ENCODE data around the gene MVK. TPM values are rescaled to one million over a fixed set of nuclear protein-coding genes. Genes with fewer than 3 reads are reported as not detected.

The MVK gene
- total RNA-seq, 1 experiment from 2014 or later: 13.8 TPM

DNA sequence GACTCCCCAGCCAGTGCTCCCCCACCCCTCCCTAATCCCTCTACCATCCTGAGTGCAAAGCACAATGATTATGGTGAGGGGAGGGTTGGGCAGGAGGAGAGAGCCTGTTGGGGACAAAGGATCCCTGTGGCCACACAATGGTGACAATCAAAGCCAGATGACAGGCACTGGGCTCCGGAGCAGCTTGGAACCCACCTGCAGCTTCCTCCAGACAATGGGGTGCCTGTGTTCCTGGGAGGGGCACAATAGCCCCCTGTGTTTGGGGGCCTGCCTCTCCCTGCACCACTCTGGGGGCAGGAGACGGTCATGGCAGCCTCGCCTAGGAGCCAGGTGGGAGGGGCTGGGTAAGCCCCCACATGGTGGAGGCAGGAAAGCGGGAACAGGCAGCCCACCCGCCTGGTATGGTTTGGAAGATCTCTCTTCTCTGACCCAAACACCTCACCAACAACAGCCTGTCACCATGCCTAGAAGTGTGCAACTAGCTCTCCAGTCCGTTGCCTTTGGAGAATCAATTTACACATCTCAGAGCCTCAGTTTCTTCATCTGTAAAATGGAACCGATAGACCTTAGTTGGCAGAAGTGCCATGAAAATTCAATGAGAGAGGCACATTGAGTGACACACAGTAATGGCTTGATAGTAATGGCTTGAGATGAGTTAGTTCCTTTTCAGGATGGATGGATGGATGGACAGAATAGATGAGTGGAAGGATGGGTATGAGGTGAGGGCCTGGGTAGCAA is 53.0 kb downstream of the MVK start:
- no peak for DNase-seq (ENCODE audit: low read depth)

DNA sequence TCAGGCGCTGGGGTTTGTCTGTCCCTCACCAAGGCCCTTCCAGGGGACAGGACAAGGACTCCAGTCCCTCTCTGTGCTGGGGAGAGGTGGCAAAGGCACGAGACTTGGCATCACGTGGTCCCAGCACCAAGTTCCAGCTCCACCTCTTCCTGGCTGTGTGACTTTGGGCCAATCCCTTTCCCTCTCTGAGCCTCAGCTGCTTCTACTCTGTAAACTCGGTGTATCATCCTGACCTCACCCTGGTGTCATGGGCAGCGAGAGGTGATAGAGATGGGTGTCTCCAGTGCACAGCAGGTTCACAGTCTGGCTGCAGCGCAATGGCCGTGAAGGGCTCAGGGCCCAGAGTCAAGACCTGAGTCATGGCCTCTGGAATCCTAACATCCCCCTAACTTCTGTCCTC is 54.0 kb downstream of the MVK start:
- DNase-seq (ENCODE audit: low read depth): no peak

DNA sequence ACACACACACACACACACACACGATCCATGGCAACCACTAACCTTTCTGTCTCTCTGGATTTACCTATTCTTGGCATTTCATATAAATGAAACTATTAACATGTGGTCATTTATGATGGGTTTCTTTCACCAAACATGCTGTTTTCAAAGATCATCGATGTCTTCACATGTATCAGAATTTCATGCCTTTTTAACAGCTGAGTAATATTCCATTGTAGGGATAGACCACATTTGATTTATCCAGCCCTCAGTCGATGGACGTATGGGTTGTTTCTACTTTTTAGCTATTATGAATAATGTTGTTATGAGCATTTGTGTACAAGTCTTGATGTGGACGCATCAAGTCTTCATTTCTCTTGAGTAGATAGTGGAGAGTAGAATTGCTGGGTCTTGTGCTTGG is 56.5 kb downstream of the MVK start:
- no peak for DNase-seq (ENCODE audit: low read depth)

DNA sequence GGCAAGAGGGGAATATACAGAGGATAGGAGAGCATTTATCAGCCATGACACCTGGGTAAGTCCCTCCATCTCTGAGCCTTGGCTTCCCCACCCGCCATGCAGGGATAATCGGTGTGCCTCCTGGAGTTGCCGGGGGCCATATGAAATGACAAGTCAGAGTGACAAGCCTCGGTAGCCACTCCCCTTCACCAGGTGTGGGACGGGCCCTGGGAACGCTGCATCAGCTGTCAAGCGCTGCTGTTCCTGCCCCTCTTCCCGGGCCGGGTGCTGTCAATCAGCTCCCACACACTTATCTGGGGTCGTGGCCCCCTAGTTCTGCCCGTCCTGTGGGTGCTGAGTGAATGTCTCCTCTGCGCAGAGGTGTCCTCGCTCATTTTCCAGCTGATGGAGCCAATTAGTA is 57.2 kb downstream of the MVK start:
- no peak for DNase-seq (ENCODE audit: low read depth)

DNA sequence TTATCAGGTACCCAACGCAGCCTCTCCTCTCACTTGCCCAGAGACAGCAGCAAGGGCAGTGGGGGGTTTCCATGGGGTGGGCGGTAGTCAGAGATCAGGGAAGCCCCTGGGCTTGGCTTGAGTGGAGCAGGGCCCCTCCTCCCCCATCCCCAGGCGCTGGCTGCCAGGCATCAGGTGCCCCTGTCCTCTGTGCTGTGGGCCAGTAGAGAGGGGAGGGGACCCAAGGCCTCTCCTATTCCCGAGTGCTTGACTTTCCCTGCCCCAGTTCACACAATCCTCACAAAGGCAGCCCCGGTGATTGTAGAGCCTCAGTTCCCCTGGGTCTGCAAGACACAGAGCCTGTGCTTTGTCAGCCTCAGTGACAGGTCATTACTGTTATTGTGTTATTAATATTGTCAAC is 57.7 kb downstream of the MVK start:
- no peak for DNase-seq (ENCODE audit: low read depth)

DNA sequence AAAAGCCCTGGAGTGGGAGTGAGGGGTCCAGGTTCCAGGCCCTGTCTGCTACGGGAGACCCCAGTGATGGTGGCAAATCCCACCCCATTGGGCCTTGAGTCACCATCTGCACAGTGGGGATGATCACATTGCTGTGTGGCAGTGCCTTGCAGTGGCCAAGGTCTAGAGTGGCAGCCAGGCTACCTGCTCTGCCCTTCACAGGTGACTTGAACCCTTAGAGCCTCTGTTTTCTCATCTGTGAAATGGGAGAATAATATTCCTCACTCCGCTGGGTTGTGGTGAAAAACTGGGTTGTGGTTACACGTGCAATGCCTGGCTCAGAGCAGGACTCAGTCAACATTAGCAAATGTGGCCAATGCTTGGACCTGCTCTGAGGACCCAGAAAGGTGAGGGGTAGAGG is 58.2 kb downstream of the MVK start:
- no peak for DNase-seq (ENCODE audit: low read depth)

DNA sequence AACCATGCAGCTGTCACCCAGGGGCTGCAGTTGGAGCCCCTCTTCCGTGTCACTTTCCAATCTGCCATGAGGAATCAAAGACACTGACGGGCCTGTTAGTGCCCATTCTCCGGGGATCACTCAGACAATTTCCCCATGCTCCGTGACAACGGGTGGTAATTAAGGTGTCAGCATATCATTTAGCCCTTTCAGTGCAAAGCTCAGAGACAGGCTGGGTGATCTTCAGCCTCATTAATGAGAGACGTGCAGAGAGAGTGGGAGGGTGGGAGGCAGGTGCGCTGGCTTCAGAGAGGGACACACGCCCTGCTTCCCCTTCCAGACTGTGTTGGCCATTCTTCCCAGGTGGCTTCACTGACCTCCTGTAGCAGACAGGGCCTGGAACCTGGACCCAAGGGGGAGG is 58.7 kb downstream of the MVK start:
- DNase-seq (ENCODE audit: low read depth): no peak

DNA sequence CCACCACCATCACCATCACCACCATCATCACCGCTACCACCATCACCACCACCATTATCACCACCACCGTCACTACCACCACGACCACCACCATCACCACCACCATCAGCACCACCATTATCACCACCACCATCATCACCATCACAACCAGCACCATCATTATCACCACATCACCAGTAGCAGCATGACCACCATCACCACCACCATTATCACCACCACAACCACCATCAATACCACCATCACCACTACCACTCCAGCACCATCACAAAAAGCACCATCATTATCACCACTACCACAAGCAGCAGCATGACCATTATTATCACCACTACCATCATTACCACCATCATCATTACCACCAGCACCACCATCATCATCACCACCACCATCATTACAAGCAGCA is 62.1 kb downstream of the MVK start:
- no peak for DNase-seq (ENCODE audit: low read depth)

DNA sequence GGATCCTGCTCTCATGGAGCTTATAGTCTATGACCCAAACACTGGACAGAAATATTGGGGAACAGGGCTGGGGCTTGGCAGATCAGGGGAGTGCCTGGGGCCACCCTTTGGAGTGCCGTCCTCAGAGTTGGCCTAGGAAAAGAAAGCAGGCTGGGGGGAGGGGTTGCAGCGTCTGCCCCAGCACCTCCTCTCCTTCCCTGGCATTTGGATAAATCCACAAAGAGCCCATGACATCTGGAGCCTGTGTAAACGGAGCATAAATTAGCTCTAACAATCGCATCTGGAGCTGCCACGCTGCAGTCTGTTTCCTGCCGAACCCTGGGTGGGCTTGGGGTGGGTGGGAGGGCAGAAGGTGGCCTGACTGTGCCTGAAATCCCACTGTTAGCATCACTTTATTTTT is 63.8 kb downstream of the MVK start:
- no peak for DNase-seq (ENCODE audit: low read depth)

DNA sequence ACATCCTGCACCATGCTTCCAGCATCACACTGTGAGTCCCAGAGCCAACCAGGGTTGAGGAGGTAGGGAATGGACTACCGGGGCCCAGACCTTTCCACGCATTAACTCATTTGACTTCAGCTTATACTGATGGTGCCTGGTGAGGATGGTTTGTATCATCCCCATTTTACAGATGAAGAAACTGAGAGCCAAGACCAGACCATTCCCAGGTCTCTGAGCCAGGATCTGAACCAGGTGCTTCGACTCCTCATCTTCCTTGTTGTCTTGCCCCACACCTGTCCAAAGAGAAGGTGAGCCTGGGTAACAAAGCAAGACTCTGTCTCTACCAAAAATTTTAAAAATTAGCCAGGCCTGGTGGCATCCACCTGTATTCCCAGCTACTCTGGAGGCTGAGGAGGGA is 64.4 kb downstream of the MVK start:
- DNase-seq (ENCODE audit: low read depth): no peak

DNA sequence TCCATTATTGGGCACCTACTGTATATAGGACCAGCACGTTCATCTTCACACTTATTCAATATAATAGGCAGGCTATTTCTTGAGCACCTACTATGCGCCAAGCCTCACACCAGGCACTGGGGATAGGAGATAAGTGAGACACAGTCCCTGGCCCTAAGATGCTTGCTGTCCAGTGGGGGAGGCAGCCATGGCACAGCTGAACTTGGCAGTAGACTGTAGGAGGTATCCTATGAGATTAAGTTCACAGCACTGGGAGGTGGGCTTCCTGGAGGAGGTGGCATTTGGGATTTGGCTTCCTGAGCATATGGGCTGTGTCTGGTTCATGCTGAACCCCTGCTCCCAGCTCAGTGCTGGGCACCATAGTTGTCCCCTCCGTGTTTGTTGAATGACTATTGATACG is 65.1 kb downstream of the MVK start:
- no peak for DNase-seq (ENCODE audit: low read depth)

DNA sequence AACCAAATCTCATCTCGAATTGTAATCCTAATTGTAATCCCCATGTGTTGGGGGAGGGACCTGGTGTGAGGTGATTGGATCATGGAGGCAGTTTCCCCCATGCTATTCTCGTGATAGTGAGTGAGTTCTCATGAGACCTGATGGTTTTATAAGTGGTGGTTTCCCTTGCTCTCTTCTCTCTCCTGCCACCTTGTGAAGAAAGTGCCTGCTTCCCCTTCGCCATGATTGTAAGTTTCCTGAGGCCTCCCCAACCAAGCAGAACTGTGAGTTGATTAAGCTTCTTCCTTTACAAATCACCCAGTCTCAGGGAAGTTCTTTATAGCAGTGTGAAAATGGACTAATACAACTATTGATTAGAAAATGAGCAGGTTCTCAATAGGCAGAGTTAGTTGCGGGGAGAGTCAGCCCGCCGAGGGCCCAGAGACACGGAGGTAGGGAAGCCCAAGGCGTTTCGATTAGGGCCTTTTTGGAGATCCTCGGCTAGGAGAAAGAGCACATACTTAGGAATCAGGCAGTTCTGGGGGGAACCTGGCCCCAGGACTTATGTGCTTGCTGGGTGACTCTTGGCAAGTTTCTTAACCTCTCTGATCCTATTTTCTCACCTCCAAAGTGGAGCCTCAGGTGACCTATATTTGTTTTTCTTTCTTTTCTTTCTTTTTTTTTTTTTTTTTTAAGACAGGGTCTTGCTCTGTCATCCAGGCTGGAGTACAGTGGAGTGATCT is 65.7 kb downstream of the MVK start:
- no peak for DNase-seq (ENCODE audit: low read depth)

DNA sequence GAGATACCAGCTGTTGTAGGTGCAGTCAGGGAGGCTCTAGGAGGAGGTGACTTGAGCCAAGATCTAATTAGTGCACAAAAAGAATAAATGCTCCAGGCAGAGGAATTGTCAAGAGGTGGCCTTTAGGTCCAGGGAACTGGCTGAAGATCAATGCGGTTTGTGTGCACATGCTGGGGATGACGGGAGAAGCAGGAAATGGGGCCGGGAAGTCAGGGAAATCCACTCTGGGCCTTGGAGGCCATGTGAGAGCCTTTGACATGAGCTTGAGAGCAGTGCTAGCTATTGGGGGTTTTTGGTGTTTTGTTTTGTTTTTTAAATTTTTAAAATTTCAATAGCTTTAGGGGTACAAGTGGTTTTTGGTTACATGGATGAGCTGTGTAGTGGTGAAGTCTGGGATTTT is 67.4 kb downstream of the MVK start:
- DNase-seq (ENCODE audit: low read depth): no peak

DNA sequence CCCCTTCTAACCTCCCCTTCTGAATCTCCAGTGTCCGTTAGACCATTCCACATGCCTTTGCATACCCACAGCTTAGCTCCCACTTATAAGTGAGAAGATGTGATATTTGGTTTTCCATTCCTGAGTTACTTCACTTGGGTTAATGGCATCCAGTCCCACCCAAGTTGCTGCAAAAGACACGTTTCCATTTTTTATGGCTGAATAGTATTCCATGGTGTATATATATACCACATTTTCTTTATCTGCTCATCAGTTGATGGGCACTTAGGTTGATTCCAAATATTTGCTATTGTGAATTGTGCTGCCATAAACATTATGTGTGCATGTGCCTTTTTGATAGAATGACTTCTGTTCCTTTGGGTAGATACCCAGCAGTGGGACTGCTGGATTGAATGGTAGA is 67.8 kb downstream of the MVK start:
- no peak for DNase-seq (ENCODE audit: low read depth)

DNA sequence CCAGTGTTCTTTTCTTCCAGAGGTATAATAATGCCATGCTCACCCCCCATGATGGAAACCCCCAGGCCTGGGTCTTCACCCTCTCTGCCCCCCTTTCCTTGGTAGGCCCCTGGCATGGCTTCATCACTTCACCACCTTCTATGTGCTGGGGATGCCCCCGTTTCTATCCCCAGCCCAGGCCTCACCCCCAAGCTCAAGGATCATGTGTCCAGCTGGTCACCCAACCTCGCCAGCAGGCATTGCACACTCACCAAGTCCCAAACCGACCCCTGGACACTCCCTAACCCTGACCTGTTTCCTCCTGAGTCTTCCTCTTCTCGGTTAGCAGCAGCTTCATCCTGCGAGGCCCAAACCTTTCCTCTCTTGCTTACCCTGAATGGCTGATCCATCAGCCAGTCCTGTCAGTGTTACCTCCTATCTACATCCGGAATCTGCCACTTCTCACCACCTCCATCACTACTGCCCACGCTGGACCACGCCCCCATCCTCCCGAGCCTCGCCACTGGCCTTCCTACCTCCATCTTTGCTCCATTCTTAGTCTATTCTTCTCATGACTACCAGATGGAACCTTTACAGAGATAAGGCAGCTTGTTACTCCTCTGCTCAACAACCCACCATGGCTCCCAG is 69.0 kb downstream of the MVK start:
- DNase-seq (ENCODE audit: low read depth): no peak

DNA sequence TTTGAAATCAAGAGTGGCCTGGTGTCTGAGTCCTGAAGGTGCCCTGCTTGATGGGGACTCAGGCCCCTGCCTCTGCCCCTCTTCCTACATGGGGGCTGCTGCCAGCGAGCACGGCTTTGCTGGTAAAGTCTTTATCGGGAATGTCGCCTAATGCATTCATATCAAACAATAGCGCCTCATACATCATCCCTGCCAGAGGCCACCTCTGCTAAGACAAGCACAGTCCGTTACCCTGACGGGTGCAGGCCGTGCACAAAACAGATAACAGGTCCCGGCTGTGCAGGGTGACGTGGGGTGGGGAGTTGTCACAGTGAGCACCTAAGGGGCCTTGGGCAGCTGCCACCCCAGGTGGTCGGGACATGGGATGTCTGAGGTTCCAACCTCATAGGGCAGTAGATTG is 71.6 kb downstream of the MVK start:
- no peak for DNase-seq (ENCODE audit: low read depth)

DNA sequence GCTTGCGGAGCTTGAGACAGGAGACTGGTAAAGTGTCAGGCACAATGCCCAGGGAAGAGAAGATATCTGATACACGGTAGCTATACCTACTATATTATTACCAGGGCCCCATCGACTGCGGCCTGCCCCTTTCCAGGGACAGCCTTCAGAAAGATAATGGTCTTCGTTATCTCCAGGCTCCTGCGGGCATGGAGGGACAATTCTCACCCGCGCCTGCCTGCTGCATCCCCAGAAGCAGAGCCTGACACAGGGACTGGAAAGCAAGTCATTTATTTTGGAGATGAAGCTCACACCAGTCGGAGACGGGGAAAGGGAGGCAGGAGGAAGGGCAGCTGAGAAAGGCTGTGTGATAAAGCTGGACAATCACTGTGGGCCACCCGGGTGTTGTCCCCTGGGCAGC is 72.1 kb downstream of the MVK start:
- no peak for DNase-seq (ENCODE audit: low read depth)

Other genes starting within 250 kb of the MVK start
- not detected in 2 replicates for gene MYO1H, start 225.9 kb upstream of the MVK start, total RNA-seq (2014; rRNA removed)
- gene KCTD10, start 96.5 kb upstream of the MVK start, total RNA-seq (2014; rRNA removed): 25.7 and 40.1 TPM in 2 replicates
- 45.6 and 45.9 TPM in 2 replicates for gene UBE3B, start 96.2 kb upstream of the MVK start, total RNA-seq (2014; rRNA removed)
- 25.3 and 26.6 TPM in 2 replicates for gene MMAB, start 290 bp upstream of the MVK start, total RNA-seq (2014; rRNA removed)
- 1.2 and 1.7 TPM in 2 replicates for gene FAM222A, start 140.0 kb downstream of the MVK start, total RNA-seq (2014; rRNA removed)